Measurements from ENCODE around the gene KCNAB1.

KCNAB1 gene

GRCh38 chr3:156293566-156293965 lies 173.2 kb downstream of the KCNAB1 start:
- H3K4me3 ChIP-seq (ENCODE audit: low read length), result no peak overlapping the region
- no peaks in the 10 kb centered on the region for H3K9me3 ChIP-seq (ENCODE audit: control insufficient read depth, insufficient read depth, low read length)
- no CpG with 5 or more reads among the region's 1 CpG for WGBS (ENCODE audit: insufficient coverage, insufficient read length)
- H3K27me3 ChIP-seq (ENCODE audit: control insufficient read depth, insufficient read depth, low read length), result peaks cover 19% of the 10 kb centered on the region; the same call in 1 of the 2 replicates
- DNase-seq (ENCODE audit: low read depth, low spot score), result no peak
- no peaks in the 10 kb centered on the region for H3K36me3 ChIP-seq (ENCODE audit: control insufficient read depth, insufficient read depth, low read length)
- H3K4me1 ChIP-seq (ENCODE audit: control insufficient read depth, insufficient read depth, low read length), result no peaks in the 10 kb centered on the region
- no peak overlapping the region for H3K27ac ChIP-seq (ENCODE audit: low read length)

- H3K27me3 ChIP-seq (ENCODE audit: control insufficient read depth, insufficient read depth, low read length), result no peaks in the 10 kb centered on the region
- no peak for DNase-seq (ENCODE audit: low read depth, low spot score)
- no peaks in the 10 kb centered on the region for H3K36me3 ChIP-seq (ENCODE audit: control insufficient read depth, insufficient read depth, low read length)
- H3K4me3 ChIP-seq (ENCODE audit: low read length), result no peak overlapping the region
- H3K4me1 ChIP-seq (ENCODE audit: control insufficient read depth, insufficient read depth, low read length), result no peaks in the 10 kb centered on the region
- no peaks in the 10 kb centered on the region for H3K9me3 ChIP-seq (ENCODE audit: control insufficient read depth, insufficient read depth, low read length)
- no peak overlapping the region for H3K27ac ChIP-seq (ENCODE audit: low read length)
- WGBS (ENCODE audit: insufficient coverage, insufficient read length), result no CpG with 5 or more reads among the region's 8 CpGs
Measured at GRCh38 chr3:156297582-156297981, 177.2 kb downstream of the KCNAB1 start.

- Histone ChIP-seq H3K27me3 (ENCODE audit: control insufficient read depth, insufficient read depth, low read length) (no peaks in the 10 kb centered on the region), H3K27ac (ENCODE audit: low read length) (no peak overlapping the region), H3K4me3 (ENCODE audit: low read length) (no peak overlapping the region), H3K9me3 (ENCODE audit: control insufficient read depth, insufficient read depth, low read length) (no peaks in the 10 kb centered on the region), H3K36me3 (ENCODE audit: control insufficient read depth, insufficient read depth, low read length) (no peaks in the 10 kb centered on the region), H3K4me1 (ENCODE audit: control insufficient read depth, insufficient read depth, low read length) (no peaks in the 10 kb centered on the region)
- DNase-seq (ENCODE audit: low read depth, low spot score), result no peak
- WGBS (ENCODE audit: insufficient coverage, insufficient read length), result no CpG with 5 or more reads among the region's 6 CpGs
Measured at GRCh38 chr3:156298014-156298413, 177.6 kb downstream of the KCNAB1 start.

- no peaks in the 10 kb centered on the region for H3K36me3 ChIP-seq (ENCODE audit: control insufficient read depth, insufficient read depth, low read length)
- H3K9me3 ChIP-seq (ENCODE audit: control insufficient read depth, insufficient read depth, low read length), result no peaks in the 10 kb centered on the region
- DNase-seq (ENCODE audit: low read depth, low spot score), result no peak
- H3K4me1 ChIP-seq (ENCODE audit: control insufficient read depth, insufficient read depth, low read length), result no peaks in the 10 kb centered on the region
- H3K27ac ChIP-seq (ENCODE audit: low read length), result no peak overlapping the region
- no peak overlapping the region for H3K4me3 ChIP-seq (ENCODE audit: low read length)
- no CpG with 5 or more reads among the region's 2 CpGs for WGBS (ENCODE audit: insufficient coverage, insufficient read length)
- no peaks in the 10 kb centered on the region for H3K27me3 ChIP-seq (ENCODE audit: control insufficient read depth, insufficient read depth, low read length)
Measured at GRCh38 chr3:156298938-156299337, 178.6 kb downstream of the KCNAB1 start.

- Histone ChIP-seq H3K4me3 (ENCODE audit: low read length) (no peak overlapping the region), H3K36me3 (ENCODE audit: control insufficient read depth, insufficient read depth, low read length) (no peaks in the 10 kb centered on the region), H3K27ac (ENCODE audit: low read length) (no peak overlapping the region), H3K27me3 (ENCODE audit: control insufficient read depth, insufficient read depth, low read length) (no peaks in the 10 kb centered on the region), H3K4me1 (ENCODE audit: control insufficient read depth, insufficient read depth, low read length) (no peaks in the 10 kb centered on the region), H3K9me3 (ENCODE audit: control insufficient read depth, insufficient read depth, low read length) (no peaks in the 10 kb centered on the region)
- no peak for DNase-seq (ENCODE audit: low read depth, low spot score)
- no CpG with 5 or more reads among the region's 2 CpGs for WGBS (ENCODE audit: insufficient coverage, insufficient read length)
Measured at GRCh38 chr3:156299569-156299968, 179.2 kb downstream of the KCNAB1 start.

- no peaks in the 10 kb centered on the region for H3K36me3 ChIP-seq (ENCODE audit: control insufficient read depth, insufficient read depth, low read length)
- WGBS (ENCODE audit: insufficient coverage, insufficient read length), result 100% methylated on average over 1 of the region's 3 CpGs
- no peak overlapping the region for H3K4me3 ChIP-seq (ENCODE audit: low read length)
- no peak overlapping the region for H3K27ac ChIP-seq (ENCODE audit: low read length)
- no peaks in the 10 kb centered on the region for H3K4me1 ChIP-seq (ENCODE audit: control insufficient read depth, insufficient read depth, low read length)
- no peak for DNase-seq (ENCODE audit: low read depth, low spot score)
- no peaks in the 10 kb centered on the region for H3K27me3 ChIP-seq (ENCODE audit: control insufficient read depth, insufficient read depth, low read length)
- no peaks in the 10 kb centered on the region for H3K9me3 ChIP-seq (ENCODE audit: control insufficient read depth, insufficient read depth, low read length)
Measured at GRCh38 chr3:156300371-156300770, 180.0 kb downstream of the KCNAB1 start.

GRCh38 chr3:156300929-156301840 lies 180.8 kb downstream of the KCNAB1 start:
- no CpG with 5 or more reads among the region's 6 CpGs for WGBS (ENCODE audit: insufficient coverage, insufficient read length)
- no peak overlapping the region for H3K4me3 ChIP-seq (ENCODE audit: low read length)
- H3K9me3 ChIP-seq (ENCODE audit: control insufficient read depth, insufficient read depth, low read length), result no peaks in the 10 kb centered on the region
- H3K27me3 ChIP-seq (ENCODE audit: control insufficient read depth, insufficient read depth, low read length), result no peaks in the 10 kb centered on the region
- no peak overlapping the region for H3K27ac ChIP-seq (ENCODE audit: low read length)
- H3K36me3 ChIP-seq (ENCODE audit: control insufficient read depth, insufficient read depth, low read length), result no peaks in the 10 kb centered on the region
- no peaks in the 10 kb centered on the region for H3K4me1 ChIP-seq (ENCODE audit: control insufficient read depth, insufficient read depth, low read length)
- DNase-seq (ENCODE audit: low read depth, low spot score), result no peak

GRCh38 chr3:156303001-156303707 lies 182.8 kb downstream of the KCNAB1 start:
- WGBS (ENCODE audit: insufficient coverage, insufficient read length), result no CpG with 5 or more reads among the region's 1 CpG
- Histone ChIP-seq H3K9me3 (ENCODE audit: control insufficient read depth, insufficient read depth, low read length) (no peaks in the 10 kb centered on the region), H3K27me3 (ENCODE audit: control insufficient read depth, insufficient read depth, low read length) (no peaks in the 10 kb centered on the region), H3K4me1 (ENCODE audit: control insufficient read depth, insufficient read depth, low read length) (no peaks in the 10 kb centered on the region), H3K4me3 (ENCODE audit: low read length) (no peak overlapping the region), H3K27ac (ENCODE audit: low read length) (no peak overlapping the region), H3K36me3 (ENCODE audit: control insufficient read depth, insufficient read depth, low read length) (no peaks in the 10 kb centered on the region)
- DNase-seq (ENCODE audit: low read depth, low spot score), result no peak

GRCh38 chr3:156304406-156304805 lies 184.0 kb downstream of the KCNAB1 start:
- Histone ChIP-seq H3K4me3 (ENCODE audit: low read length) (no peak overlapping the region), H3K4me1 (ENCODE audit: control insufficient read depth, insufficient read depth, low read length) (no peaks in the 10 kb centered on the region), H3K9me3 (ENCODE audit: control insufficient read depth, insufficient read depth, low read length) (no peaks in the 10 kb centered on the region), H3K27ac (ENCODE audit: low read length) (no peak overlapping the region), H3K36me3 (ENCODE audit: control insufficient read depth, insufficient read depth, low read length) (no peaks in the 10 kb centered on the region), H3K27me3 (ENCODE audit: control insufficient read depth, insufficient read depth, low read length) (no peaks in the 10 kb centered on the region)
- no peak for DNase-seq (ENCODE audit: low read depth, low spot score)
- WGBS (ENCODE audit: insufficient coverage, insufficient read length), result no CpG with 5 or more reads among the region's 3 CpGs

- Histone ChIP-seq H3K9me3 (ENCODE audit: control insufficient read depth, insufficient read depth, low read length) (no peaks in the 10 kb centered on the region), H3K36me3 (ENCODE audit: control insufficient read depth, insufficient read depth, low read length) (no peaks in the 10 kb centered on the region), H3K4me3 (ENCODE audit: low read length) (no peak overlapping the region), H3K27ac (ENCODE audit: low read length) (no peak overlapping the region), H3K4me1 (ENCODE audit: control insufficient read depth, insufficient read depth, low read length) (no peaks in the 10 kb centered on the region), H3K27me3 (ENCODE audit: control insufficient read depth, insufficient read depth, low read length) (no peaks in the 10 kb centered on the region)
- no CpG with 5 or more reads among the region's 1 CpG for WGBS (ENCODE audit: insufficient coverage, insufficient read length)
- DNase-seq (ENCODE audit: low read depth, low spot score), result no peak
Measured at GRCh38 chr3:156305672-156306071, 185.3 kb downstream of the KCNAB1 start.
